GM23338 (cell line): ENCODE measurements around the gene RPS6KA1. TPM values are rescaled to one million over a fixed set of nuclear protein-coding genes. Genes with fewer than 3 reads are reported as not detected.

Experiments
- ATAC-seq: fragments of 200-7000 bp; cut with Tn5 transposase; 3 replicates; pipeline ENCODE4 v1.9.1; 2020
- DNase-seq: peaks from one replicate; pipeline ENCODE4 v3.0.0-alpha.2; 2015; ENCODE audit warnings: low spot score
- H2AFZ ChIP-seq: fragments of 200-600 bp; sonication (generic); 2 replicates; pipeline ENCODE4 v1.8.0; 2016; ENCODE audit warnings: antibody characterized with exemption, mild to moderate bottlenecking, moderate library complexity
- H3F3A ChIP-seq: fragments of 200-600 bp; sonication (generic); replicated peaks from 2 replicates; pipeline ENCODE4 v1.8.0; 2017; ENCODE audit warnings: antibody characterized with exemption, mixed run types, low read depth
- H3K27ac ChIP-seq: fragments of 200-600 bp; sonication (generic); 2 replicates; pipeline ENCODE4 v1.6.1; 2016; ENCODE audit warnings: low read depth
- H3K27me3 ChIP-seq: fragments of 200-600 bp; sonication (generic); 2 replicates; pipeline ENCODE4 v1.8.0; 2016; ENCODE audit warnings: mild to moderate bottlenecking, mixed run types, moderate library complexity; ENCODE audit not compliant: insufficient read depth
- H3K36me3 ChIP-seq: fragments of 200-600 bp; sonication (generic); 2 replicates; pipeline ENCODE4 v1.8.0; 2016; ENCODE audit warnings: mild to moderate bottlenecking; ENCODE audit not compliant: insufficient read depth
- H3K4me1 ChIP-seq: fragments of 200-600 bp; sonication (generic); 2 replicates; pipeline ENCODE4 v1.8.0; 2016; ENCODE audit warnings: mild to moderate bottlenecking, moderate library complexity; ENCODE audit not compliant: insufficient read depth
- H3K4me2 ChIP-seq: fragments of 200-600 bp; sonication (generic); 2 replicates; pipeline ENCODE4 v1.7.1; 2017; ENCODE audit warnings: mixed run types
- H3K4me3 ChIP-seq: fragments of 200-600 bp; sonication (generic); 2 replicates; pipeline ENCODE4 v1.6.1; 2016; ENCODE audit warnings: mixed run types
- H3K79me2 ChIP-seq: fragments of 200-600 bp; sonication (generic); replicated peaks from 2 replicates; pipeline ENCODE4 v1.8.0; 2017; ENCODE audit warnings: mild to moderate bottlenecking; ENCODE audit not compliant: insufficient read depth
- H3K9me2 ChIP-seq: fragments of 200-600 bp; sonication (generic); 2 replicates; pipeline ENCODE4 v1.8.0; 2017; ENCODE audit not compliant: insufficient read depth
- H4K20me1 ChIP-seq: fragments of 200-600 bp; sonication (generic); replicated peaks from 2 replicates; pipeline ENCODE4 v1.8.0; 2017; ENCODE audit warnings: mild to moderate bottlenecking; ENCODE audit not compliant: insufficient read depth
- H3K27ac Mint-ChIP-seq: 2 replicates; pipeline ENCODE4 v1.8.0; 2020; ENCODE audit warnings: inconsistent platforms, mild to moderate bottlenecking, moderate library complexity, mixed read lengths
- H3K27me3 Mint-ChIP-seq: 3 replicates; pipeline ENCODE4 v1.8.0; 2022; ENCODE audit warnings: low read depth, mild to moderate bottlenecking, moderate library complexity, mixed read lengths, inconsistent platforms; ENCODE audit not compliant: insufficient read depth, poor library complexity
- H3K36me3 Mint-ChIP-seq: 3 replicates; pipeline ENCODE4 v1.8.0; 2021; ENCODE audit warnings: low read depth, mild to moderate bottlenecking, inconsistent platforms, moderate library complexity, mixed read lengths
- H3K4me1 Mint-ChIP-seq: 3 replicates; pipeline ENCODE4 v1.8.0; 2020; ENCODE audit warnings: mild to moderate bottlenecking, inconsistent platforms, mixed read lengths
- H3K4me3 Mint-ChIP-seq: 3 replicates; pipeline ENCODE4 v1.8.0; 2021; ENCODE audit warnings: moderate library complexity, mild to moderate bottlenecking, inconsistent platforms, mixed read lengths
- H3K9me3 Mint-ChIP-seq: 3 replicates; pipeline ENCODE4 v1.8.0; 2020; ENCODE audit warnings: moderate library complexity, mild to moderate bottlenecking, inconsistent platforms, mixed read lengths
- CREB1 ChIP-seq: fragments of 250-450 bp; sonication (Bioruptor Pico); IDR thresholded peaks from 2 replicates; pipeline ENCODE4 v1.5.0; 2020; ENCODE audit warnings: low read depth, mild to moderate bottlenecking, moderate library complexity
- EZH2 ChIP-seq: fragments of 200-600 bp; sonication (generic); IDR thresholded peaks from one replicate; pipeline ENCODE4 v1.8.0; 2017; ENCODE audit warnings: antibody characterized with exemption, mild to moderate bottlenecking, low read depth; ENCODE audit not compliant: unreplicated experiment
- EZH2phosphoT487 ChIP-seq: fragments of 200-600 bp; sonication (generic); IDR thresholded peaks from one replicate; pipeline ENCODE4 v1.8.1; 2018; ENCODE audit warnings: antibody characterized with exemption; ENCODE audit not compliant: unreplicated experiment
- NANOG ChIP-seq: IDR thresholded peaks from 2 replicates; pipeline ENCODE4 v1.6.1; 2016; ENCODE audit warnings: antibody characterized with exemption, borderline replicate concordance
- POLR2AphosphoS5 ChIP-seq: IDR thresholded peaks from 2 replicates; pipeline ENCODE4 v1.6.1; 2016; ENCODE audit warnings: antibody characterized with exemption, low read depth
- STAT1 ChIP-seq: IDR thresholded peaks from one replicate; pipeline ENCODE4 v1.6.1; 2016; ENCODE audit warnings: antibody characterized with exemption; ENCODE audit not compliant: unreplicated experiment
- ZNF114 ChIP-seq: fragments of 250-450 bp; sonication (Bioruptor Pico); IDR thresholded peaks from 2 replicates; pipeline ENCODE4 v1.5.0; 2020; ENCODE audit warnings: mild to moderate bottlenecking, moderate library complexity
- ZNF331 ChIP-seq: fragments of 250-450 bp; sonication (Bioruptor Pico); IDR thresholded peaks from 2 replicates; pipeline ENCODE4 v1.5.0; 2020; ENCODE audit warnings: low read depth, mild to moderate bottlenecking, moderate library complexity
- polyA plus RNA-seq: library from polyadenylated mRNA; unstranded; fragments of >200 nt; fragmentation: Nextera tagmentation; extraction: Ambion mirVana; gene quantifications from 2 replicates; pipeline ENCODE4 v1.2.1, GENCODE V29; 2016
- total RNA-seq: library from RNA; depleted of rRNA; stranded (reverse); fragments of >200 nt; shearing (Covaris generic); gene quantifications from 2 replicates; pipeline ENCODE4 v1.2.3, GENCODE V29; 2014
- TF ChIP-seq, protein P1 (sequence below), 2 experiments: fragments of 200-600 bp in 1 of 2; sonication (generic) in 1 of 2; conservative IDR thresholded peaks; 2 replicates each; pipeline versions ENCODE4 v1.5.1 to v1.6.1; 2016 to 2017; ENCODE audit warnings: antibody characterized with exemption in 2 of 2, low read depth in 2 of 2, mild to moderate bottlenecking in 2 of 2, moderate library complexity in 1 of 2
- TF ChIP-seq, protein P2 (sequence below): IDR thresholded peaks from one replicate; pipeline ENCODE4 v1.6.1; 2018; ENCODE audit warnings: antibody characterized with exemption; ENCODE audit not compliant: unreplicated experiment
- TF ChIP-seq, protein P3 (sequence below): IDR thresholded peaks from 2 replicates; pipeline ENCODE4 v1.6.1; 2016; ENCODE audit warnings: antibody characterized with exemption

The RPS6KA1 gene
- total and polyA plus RNA-seq, 2 experiments from 2014 or later, result 28.3 to 68.6 TPM

DNA sequence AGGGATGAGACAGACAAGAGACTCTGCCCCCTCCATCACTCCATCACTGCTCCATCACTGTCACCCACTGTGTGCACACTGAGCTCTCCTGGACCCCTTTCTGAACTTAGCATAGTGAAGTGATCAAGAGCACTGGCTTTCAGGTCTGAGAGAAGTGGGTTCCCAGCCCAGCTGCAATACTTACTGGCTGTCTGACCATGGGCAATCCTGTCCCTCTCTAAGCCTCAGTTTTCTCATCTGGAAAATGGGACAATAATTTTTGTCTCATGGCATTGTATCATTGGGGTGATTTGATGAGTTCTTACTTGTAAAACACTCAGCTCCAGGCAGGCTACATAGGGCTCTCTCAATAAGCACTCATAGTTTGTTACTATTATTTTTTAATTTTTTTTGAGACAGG is 7.5 kb upstream of the RPS6KA1 start (continued):
- TF ChIP-seq, protein P1, sequence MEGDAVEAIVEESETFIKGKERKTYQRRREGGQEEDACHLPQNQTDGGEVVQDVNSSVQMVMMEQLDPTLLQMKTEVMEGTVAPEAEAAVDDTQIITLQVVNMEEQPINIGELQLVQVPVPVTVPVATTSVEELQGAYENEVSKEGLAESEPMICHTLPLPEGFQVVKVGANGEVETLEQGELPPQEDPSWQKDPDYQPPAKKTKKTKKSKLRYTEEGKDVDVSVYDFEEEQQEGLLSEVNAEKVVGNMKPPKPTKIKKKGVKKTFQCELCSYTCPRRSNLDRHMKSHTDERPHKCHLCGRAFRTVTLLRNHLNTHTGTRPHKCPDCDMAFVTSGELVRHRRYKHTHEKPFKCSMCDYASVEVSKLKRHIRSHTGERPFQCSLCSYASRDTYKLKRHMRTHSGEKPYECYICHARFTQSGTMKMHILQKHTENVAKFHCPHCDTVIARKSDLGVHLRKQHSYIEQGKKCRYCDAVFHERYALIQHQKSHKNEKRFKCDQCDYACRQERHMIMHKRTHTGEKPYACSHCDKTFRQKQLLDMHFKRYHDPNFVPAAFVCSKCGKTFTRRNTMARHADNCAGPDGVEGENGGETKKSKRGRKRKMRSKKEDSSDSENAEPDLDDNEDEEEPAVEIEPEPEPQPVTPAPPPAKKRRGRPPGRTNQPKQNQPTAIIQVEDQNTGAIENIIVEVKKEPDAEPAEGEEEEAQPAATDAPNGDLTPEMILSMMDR (conservative IDR thresholded peaks at IDR 0.05; ENCODE audit: low read depth in 2 of 2), result no peak
- TF ChIP-seq NANOG, result no peak
- no peak for TF ChIP-seq STAT1
- TF ChIP-seq, protein P2, sequence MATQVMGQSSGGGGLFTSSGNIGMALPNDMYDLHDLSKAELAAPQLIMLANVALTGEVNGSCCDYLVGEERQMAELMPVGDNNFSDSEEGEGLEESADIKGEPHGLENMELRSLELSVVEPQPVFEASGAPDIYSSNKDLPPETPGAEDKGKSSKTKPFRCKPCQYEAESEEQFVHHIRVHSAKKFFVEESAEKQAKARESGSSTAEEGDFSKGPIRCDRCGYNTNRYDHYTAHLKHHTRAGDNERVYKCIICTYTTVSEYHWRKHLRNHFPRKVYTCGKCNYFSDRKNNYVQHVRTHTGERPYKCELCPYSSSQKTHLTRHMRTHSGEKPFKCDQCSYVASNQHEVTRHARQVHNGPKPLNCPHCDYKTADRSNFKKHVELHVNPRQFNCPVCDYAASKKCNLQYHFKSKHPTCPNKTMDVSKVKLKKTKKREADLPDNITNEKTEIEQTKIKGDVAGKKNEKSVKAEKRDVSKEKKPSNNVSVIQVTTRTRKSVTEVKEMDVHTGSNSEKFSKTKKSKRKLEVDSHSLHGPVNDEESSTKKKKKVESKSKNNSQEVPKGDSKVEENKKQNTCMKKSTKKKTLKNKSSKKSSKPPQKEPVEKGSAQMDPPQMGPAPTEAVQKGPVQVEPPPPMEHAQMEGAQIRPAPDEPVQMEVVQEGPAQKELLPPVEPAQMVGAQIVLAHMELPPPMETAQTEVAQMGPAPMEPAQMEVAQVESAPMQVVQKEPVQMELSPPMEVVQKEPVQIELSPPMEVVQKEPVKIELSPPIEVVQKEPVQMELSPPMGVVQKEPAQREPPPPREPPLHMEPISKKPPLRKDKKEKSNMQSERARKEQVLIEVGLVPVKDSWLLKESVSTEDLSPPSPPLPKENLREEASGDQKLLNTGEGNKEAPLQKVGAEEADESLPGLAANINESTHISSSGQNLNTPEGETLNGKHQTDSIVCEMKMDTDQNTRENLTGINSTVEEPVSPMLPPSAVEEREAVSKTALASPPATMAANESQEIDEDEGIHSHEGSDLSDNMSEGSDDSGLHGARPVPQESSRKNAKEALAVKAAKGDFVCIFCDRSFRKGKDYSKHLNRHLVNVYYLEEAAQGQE, result no peak
- TF ChIP-seq ZNF114, result no peak
- no peak for TF ChIP-seq CREB1 (CRISPR knock-in tag)
- no peak for TF ChIP-seq EZH2phosphoT487
- TF ChIP-seq EZH2, result no peak

DNA sequence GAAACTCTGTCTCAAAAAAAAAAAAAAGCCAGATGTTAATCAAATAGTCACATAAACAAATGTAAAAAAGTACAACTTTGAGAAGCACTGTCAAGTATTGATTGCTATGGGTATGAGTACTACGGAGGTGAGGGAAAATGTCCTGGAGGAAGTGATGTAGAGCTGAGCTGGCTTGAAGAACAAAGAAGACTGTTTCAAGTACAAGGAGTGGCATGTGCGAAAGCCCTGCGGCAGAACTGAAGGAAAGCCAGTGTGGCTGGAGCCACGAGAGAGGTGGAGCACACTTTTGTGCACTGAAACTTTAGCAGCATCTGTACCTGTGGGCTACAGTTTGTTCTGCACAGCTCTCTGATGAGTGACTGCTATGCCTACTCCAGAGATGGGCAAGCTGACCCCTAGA is 5.4 kb upstream of the RPS6KA1 start:
- peaks cover 6% of the 10 kb centered on the region; the same call in 2 of the 3 replicates for H3K4me1 Mint-ChIP-seq
- Histone ChIP-seq H3F3A (0 out of 2 replicates have a peak, but pooled peaks cover 5% of the 10 kb centered on the region), H4K20me1 (no peaks in the 10 kb centered on the region), H3K27ac (no peak overlapping the region), H3K79me2 (no peaks in the 10 kb centered on the region), H3K9me2 (no peaks in the 10 kb centered on the region), H3K4me3 (no peak overlapping the region), H2AFZ (no peak overlapping the region), H3K36me3 (no peaks in the 10 kb centered on the region), H3K4me1 (peaks cover 9% of the 10 kb centered on the region), H3K4me2 (no peak overlapping the region), H3K27me3 (no peaks in the 10 kb centered on the region)
- H3K27me3 Mint-ChIP-seq, result peaks cover 11% of the 10 kb centered on the region
- ATAC-seq (no peak), DNase-seq (no peak)
- no peaks in the 10 kb centered on the region for H3K36me3 Mint-ChIP-seq
- H3K27ac Mint-ChIP-seq, result no peak overlapping the region
- H3K9me3 Mint-ChIP-seq, result no peaks in the 10 kb centered on the region
- TF ChIP-seq, protein P1 (conservative IDR thresholded peaks at IDR 0.05; ENCODE audit: low read depth in 2 of 2), result no peak
- TF ChIP-seq, protein P3, sequence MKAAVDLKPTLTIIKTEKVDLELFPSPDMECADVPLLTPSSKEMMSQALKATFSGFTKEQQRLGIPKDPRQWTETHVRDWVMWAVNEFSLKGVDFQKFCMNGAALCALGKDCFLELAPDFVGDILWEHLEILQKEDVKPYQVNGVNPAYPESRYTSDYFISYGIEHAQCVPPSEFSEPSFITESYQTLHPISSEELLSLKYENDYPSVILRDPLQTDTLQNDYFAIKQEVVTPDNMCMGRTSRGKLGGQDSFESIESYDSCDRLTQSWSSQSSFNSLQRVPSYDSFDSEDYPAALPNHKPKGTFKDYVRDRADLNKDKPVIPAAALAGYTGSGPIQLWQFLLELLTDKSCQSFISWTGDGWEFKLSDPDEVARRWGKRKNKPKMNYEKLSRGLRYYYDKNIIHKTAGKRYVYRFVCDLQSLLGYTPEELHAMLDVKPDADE, result no peak
- no peak for TF ChIP-seq POLR2AphosphoS5
- TF ChIP-seq, protein P2, result no peak
- no peak for TF ChIP-seq CREB1 (CRISPR knock-in tag)
- no peak for TF ChIP-seq EZH2phosphoT487
- TF ChIP-seq ZNF331 (CRISPR knock-in tag), result no peak
- no peak overlapping the region for H3K4me3 Mint-ChIP-seq
